GM10847 (cell line): ENCODE data around the gene POLR2H.

Source experiments
- POLR2A ChIP-seq: IDR thresholded peaks from 2 replicates; pipeline ENCODE4 v1.6.1; 2011; ENCODE audit not compliant: insufficient read length; ENCODE audit errors: extremely low read depth

POLR2H gene

GRCh38 chr3:184357248-184358123 is 4.0 kb upstream of the POLR2H start:
- no peak for TF ChIP-seq POLR2A

- no peak for TF ChIP-seq POLR2A
These were observed 3.3 kb upstream of the POLR2H start for GRCh38 chr3:184358124-184358767.

GRCh38 chr3:184358921-184359350 is 2.6 kb upstream of the POLR2H start:
- TF ChIP-seq POLR2A = no peak

- no peak for TF ChIP-seq POLR2A
These were observed 1.9 kb upstream of the POLR2H start for GRCh38 chr3:184359610-184360009.

- no peak for TF ChIP-seq POLR2A
These were observed 1.2 kb upstream of the POLR2H start for GRCh38 chr3:184360070-184360928.

- TF ChIP-seq POLR2A = no peak
These were observed 480 bp upstream of the POLR2H start for GRCh38 chr3:184360929-184361531.

- no peak for TF ChIP-seq POLR2A
These were observed 590 bp downstream of the POLR2H start for GRCh38 chr3:184361932-184362667.

- TF ChIP-seq POLR2A = peak; percentile 75
These were observed 1.4 kb downstream of the POLR2H start for GRCh38 chr3:184362668-184363546.

GRCh38 chr3:184366619-184367289 is 5.2 kb downstream of the POLR2H start:
- TF ChIP-seq POLR2A = no peak

GRCh38 chr3:184368116-184368515 is 6.6 kb downstream of the POLR2H start:
- no peak for TF ChIP-seq POLR2A

GRCh38 chr3:184368586-184369183 is 7.2 kb downstream of the POLR2H start:
- TF ChIP-seq POLR2A = no peak

- TF ChIP-seq POLR2A = no peak
These were observed 10.1 kb downstream of the POLR2H start for GRCh38 chr3:184371570-184372018.
